HCT116 (cell line): Measurements from ENCODE around the gene MYO1F.

Experiments used
- CEBPB ChIP-seq: IDR thresholded peaks from 2 replicates; pipeline ENCODE4 v1.6.1; 2012; ENCODE audit warnings: low read depth
- CTCF ChIP-seq, 3 experiments: fragments of 200-600 bp in 1 of 3; sonication (generic) in 1 of 3; IDR thresholded peaks in 2 of 3; conservative IDR thresholded peaks in 1 of 3; 2 replicates each; pipeline ENCODE4 v1.5.1; 2012 to 2017; ENCODE audit warnings: low read depth in 2 of 3, low read length in 2 of 3, antibody characterized with exemption in 1 of 3, borderline replicate concordance in 1 of 3, control low read depth in 1 of 3, mild to moderate bottlenecking in 1 of 3, mixed read lengths in 1 of 3, mixed run types in 1 of 3, moderate library complexity in 1 of 3; ENCODE audit not compliant: insufficient read depth in 1 of 3
- EZH2 ChIP-seq: fragments of 200-600 bp; sonication (generic); IDR thresholded peaks from 2 replicates; pipeline ENCODE4 v1.6.1; 2017; ENCODE audit warnings: antibody characterized with exemption, mixed run types
- POLR2A ChIP-seq: IDR thresholded peaks from 2 replicates; pipeline ENCODE4 v1.7.0; 2011; ENCODE audit warnings: borderline replicate concordance; ENCODE audit not compliant: insufficient read depth, insufficient read length; ENCODE audit errors: extremely low read depth
- POLR2AphosphoS5 ChIP-seq: IDR thresholded peaks from 2 replicates; pipeline ENCODE4 v1.6.1; 2011; ENCODE audit warnings: mild to moderate bottlenecking, low read depth, low read length, moderate library complexity
- YY1 ChIP-seq: IDR thresholded peaks from 2 replicates; pipeline ENCODE4 v1.6.1; 2011; ENCODE audit warnings: low read length, low read depth, moderate library complexity, mild to moderate bottlenecking; ENCODE audit not compliant: insufficient replicate concordance; ENCODE audit errors: extremely low read depth
- ZFX ChIP-seq: fragments of 450-650 bp; IDR thresholded peaks from 2 replicates; pipeline ENCODE4 v1.6.1; 2017
- TF ChIP-seq, protein P1 (sequence below): IDR thresholded peaks from 2 replicates; pipeline ENCODE4 v1.6.1; 2012; ENCODE audit warnings: low read depth

DNA sequence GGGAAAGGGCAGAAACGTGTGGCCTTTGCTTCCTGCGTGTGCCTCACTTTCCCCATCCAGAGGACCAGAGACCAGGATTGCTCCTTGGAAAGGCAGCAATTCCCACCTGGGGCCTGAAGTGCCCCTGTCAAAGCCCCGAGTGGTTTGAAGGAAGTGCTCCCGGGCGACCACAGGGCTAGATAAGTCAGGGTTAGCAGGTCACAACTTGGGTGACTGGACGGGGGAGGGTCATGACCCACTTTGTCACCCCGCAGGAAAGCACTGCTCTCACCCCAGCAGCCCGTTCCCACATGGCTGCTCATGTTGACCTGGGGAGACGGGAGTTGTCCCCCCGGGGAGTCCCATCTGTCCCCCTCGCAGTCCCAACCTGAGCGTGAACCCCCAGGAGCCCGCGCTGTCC lies 75.3 kb downstream of the MYO1F start:
- TF ChIP-seq CEBPB (no peak), ZFX (no peak), CTCF (IDR thresholded peaks at IDR 0.05 in 2 of 3, conservative IDR thresholded peaks at IDR 0.05 in 1 of 3; ENCODE audit: borderline replicate concordance in 1 of 3, insufficient read depth in 1 of 3, low read depth in 2 of 3, low read length in 2 of 3) (no peak), POLR2AphosphoS5 (no peak), EZH2 (no peak), POLR2A (no peak), YY1 (no peak)
- TF ChIP-seq, protein P1, sequence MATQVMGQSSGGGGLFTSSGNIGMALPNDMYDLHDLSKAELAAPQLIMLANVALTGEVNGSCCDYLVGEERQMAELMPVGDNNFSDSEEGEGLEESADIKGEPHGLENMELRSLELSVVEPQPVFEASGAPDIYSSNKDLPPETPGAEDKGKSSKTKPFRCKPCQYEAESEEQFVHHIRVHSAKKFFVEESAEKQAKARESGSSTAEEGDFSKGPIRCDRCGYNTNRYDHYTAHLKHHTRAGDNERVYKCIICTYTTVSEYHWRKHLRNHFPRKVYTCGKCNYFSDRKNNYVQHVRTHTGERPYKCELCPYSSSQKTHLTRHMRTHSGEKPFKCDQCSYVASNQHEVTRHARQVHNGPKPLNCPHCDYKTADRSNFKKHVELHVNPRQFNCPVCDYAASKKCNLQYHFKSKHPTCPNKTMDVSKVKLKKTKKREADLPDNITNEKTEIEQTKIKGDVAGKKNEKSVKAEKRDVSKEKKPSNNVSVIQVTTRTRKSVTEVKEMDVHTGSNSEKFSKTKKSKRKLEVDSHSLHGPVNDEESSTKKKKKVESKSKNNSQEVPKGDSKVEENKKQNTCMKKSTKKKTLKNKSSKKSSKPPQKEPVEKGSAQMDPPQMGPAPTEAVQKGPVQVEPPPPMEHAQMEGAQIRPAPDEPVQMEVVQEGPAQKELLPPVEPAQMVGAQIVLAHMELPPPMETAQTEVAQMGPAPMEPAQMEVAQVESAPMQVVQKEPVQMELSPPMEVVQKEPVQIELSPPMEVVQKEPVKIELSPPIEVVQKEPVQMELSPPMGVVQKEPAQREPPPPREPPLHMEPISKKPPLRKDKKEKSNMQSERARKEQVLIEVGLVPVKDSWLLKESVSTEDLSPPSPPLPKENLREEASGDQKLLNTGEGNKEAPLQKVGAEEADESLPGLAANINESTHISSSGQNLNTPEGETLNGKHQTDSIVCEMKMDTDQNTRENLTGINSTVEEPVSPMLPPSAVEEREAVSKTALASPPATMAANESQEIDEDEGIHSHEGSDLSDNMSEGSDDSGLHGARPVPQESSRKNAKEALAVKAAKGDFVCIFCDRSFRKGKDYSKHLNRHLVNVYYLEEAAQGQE = no peak
